Neural cell (in vitro differentiated cells): ENCODE measurements around the gene MTFP1.

Source experiments
- CTCF ChIP-seq: fragments of 450-650 bp; IDR thresholded peaks from 2 replicates; pipeline ENCODE4 v1.5.1; 2014; ENCODE audit warnings: antibody characterized with exemption, mild to moderate bottlenecking, moderate library complexity; ENCODE audit not compliant: poor library complexity, severe bottlenecking
- EP300 ChIP-seq: fragments of 450-650 bp; conservative IDR thresholded peaks from 2 replicates; pipeline ENCODE4 v1.6.1; 2014; ENCODE audit warnings: antibody characterized with exemption, mild to moderate bottlenecking, moderate library complexity; ENCODE audit not compliant: poor library complexity, severe bottlenecking
- EZH2 ChIP-seq: fragments of 200-600, 300-800 bp; shearing (Covaris generic), sonication (generic); IDR thresholded peaks from 2 replicates; pipeline ENCODE4 v1.6.1; 2014; ENCODE audit warnings: antibody characterized with exemption, low read length, borderline replicate concordance, mild to moderate bottlenecking; ENCODE audit not compliant: insufficient read depth, poor library complexity, severe bottlenecking
- MXI1 ChIP-seq: fragments of 450-650 bp; conservative IDR thresholded peaks from 2 replicates; pipeline ENCODE4 v1.6.1; 2014; ENCODE audit warnings: antibody characterized with exemption, mild to moderate bottlenecking; ENCODE audit not compliant: poor library complexity, severe bottlenecking
- POLR2AphosphoS5 ChIP-seq: IDR thresholded peaks from 2 replicates; pipeline ENCODE4 v1.6.1; 2012
- RAD21 ChIP-seq: fragments of 450-650 bp; conservative IDR thresholded peaks from 2 replicates; pipeline ENCODE4 v1.6.1; 2014; ENCODE audit warnings: antibody characterized with exemption, mild to moderate bottlenecking, moderate library complexity
- SMC3 ChIP-seq: fragments of 450-650 bp; conservative IDR thresholded peaks from 2 replicates; pipeline ENCODE4 v1.6.1; 2014; ENCODE audit warnings: antibody characterized with exemption, mild to moderate bottlenecking, moderate library complexity; ENCODE audit not compliant: poor library complexity
- TAF1 ChIP-seq: IDR thresholded peaks from 2 replicates; pipeline ENCODE4 v1.6.1; 2012; ENCODE audit warnings: low read depth
- TF ChIP-seq, protein P1 (sequence below): IDR thresholded peaks from 2 replicates; pipeline ENCODE4 v1.6.1; 2012; ENCODE audit warnings: borderline replicate concordance

- no peak for TF ChIP-seq CTCF
- no peak for TF ChIP-seq EZH2
- no peak for TF ChIP-seq EP300
- TF ChIP-seq POLR2AphosphoS5: no peak
- TF ChIP-seq, protein P1, sequence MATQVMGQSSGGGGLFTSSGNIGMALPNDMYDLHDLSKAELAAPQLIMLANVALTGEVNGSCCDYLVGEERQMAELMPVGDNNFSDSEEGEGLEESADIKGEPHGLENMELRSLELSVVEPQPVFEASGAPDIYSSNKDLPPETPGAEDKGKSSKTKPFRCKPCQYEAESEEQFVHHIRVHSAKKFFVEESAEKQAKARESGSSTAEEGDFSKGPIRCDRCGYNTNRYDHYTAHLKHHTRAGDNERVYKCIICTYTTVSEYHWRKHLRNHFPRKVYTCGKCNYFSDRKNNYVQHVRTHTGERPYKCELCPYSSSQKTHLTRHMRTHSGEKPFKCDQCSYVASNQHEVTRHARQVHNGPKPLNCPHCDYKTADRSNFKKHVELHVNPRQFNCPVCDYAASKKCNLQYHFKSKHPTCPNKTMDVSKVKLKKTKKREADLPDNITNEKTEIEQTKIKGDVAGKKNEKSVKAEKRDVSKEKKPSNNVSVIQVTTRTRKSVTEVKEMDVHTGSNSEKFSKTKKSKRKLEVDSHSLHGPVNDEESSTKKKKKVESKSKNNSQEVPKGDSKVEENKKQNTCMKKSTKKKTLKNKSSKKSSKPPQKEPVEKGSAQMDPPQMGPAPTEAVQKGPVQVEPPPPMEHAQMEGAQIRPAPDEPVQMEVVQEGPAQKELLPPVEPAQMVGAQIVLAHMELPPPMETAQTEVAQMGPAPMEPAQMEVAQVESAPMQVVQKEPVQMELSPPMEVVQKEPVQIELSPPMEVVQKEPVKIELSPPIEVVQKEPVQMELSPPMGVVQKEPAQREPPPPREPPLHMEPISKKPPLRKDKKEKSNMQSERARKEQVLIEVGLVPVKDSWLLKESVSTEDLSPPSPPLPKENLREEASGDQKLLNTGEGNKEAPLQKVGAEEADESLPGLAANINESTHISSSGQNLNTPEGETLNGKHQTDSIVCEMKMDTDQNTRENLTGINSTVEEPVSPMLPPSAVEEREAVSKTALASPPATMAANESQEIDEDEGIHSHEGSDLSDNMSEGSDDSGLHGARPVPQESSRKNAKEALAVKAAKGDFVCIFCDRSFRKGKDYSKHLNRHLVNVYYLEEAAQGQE: no peak
- no peak for TF ChIP-seq TAF1
- no peak for TF ChIP-seq RAD21
- no peak for TF ChIP-seq MXI1
- TF ChIP-seq SMC3: no peak
Measured at GRCh38 chr22:30469165-30469564, 43.6 kb downstream of the MTFP1 start.
